Gastrocnemius medialis (tissue), 4 donors: ENCODE results near the gene CDC25C. TPM values are rescaled to one million over a fixed set of nuclear protein-coding genes. Genes with fewer than 3 reads are reported as not detected.
A peak's percentile ranks its signal among the peaks of the same experiment; 100 is the strongest.

ENCODE experiments used
- ATAC-seq, 2 donors: fragments of 150-250 bp; one replicate each; pipeline ENCODE4 v1.9.1; 2016
- DNase-seq, 2 donors: peaks; one replicate each; pipeline ENCODE4 v3.0.0-alpha.2; 2019
- H3K27ac ChIP-seq, 4 donors: fragments of 200-600 bp; sonication (generic); 1 replicate in 1 of 4; 2 replicates in 3 of 4; pipeline ENCODE4 v1.5.1; 2016 to 2018; ENCODE audit warnings: mild to moderate bottlenecking in 2 of 4, moderate library complexity in 1 of 4
- H3K27me3 ChIP-seq, 3 donors: fragments of 200-600 bp; sonication (generic) in 2 of 3; 1 replicate in 1 of 3; 2 replicates in 2 of 3; pipeline versions ENCODE4 v1.5.1 to v1.6.0; 2016 to 2019; ENCODE audit warnings: mild to moderate bottlenecking in 1 of 3, moderate library complexity in 1 of 3
- H3K36me3 ChIP-seq, 2 donors: fragments of 200-600 bp; sonication (generic) in 1 of 2; one replicate each; pipeline ENCODE4 v1.5.1; 2017 to 2018
- H3K4me1 ChIP-seq, 2 donors: fragments of 200-600 bp; sonication (generic) in 1 of 2; one replicate each; pipeline ENCODE4 v1.5.1; 2016 to 2017; ENCODE audit warnings: mild to moderate bottlenecking in 2 of 2
- H3K4me3 ChIP-seq, 4 donors: fragments of 200-600 bp; sonication (generic) in 3 of 4; 1 replicate in 1 of 4; 2 replicates in 3 of 4; pipeline ENCODE4 v1.5.1; 2016 to 2019; ENCODE audit warnings: mild to moderate bottlenecking in 2 of 4
- H3K9me3 ChIP-seq, 3 donors: fragments of 200-600 bp; sonication (generic) in 2 of 3; 1 replicate in 1 of 3; 2 replicates in 2 of 3; pipeline ENCODE4 v1.5.1; 2016 to 2019
- POLR2A ChIP-seq, 2 donors: fragments of 450-650 bp; IDR thresholded peaks; one replicate each; pipeline ENCODE4 v1.6.1; 2017; ENCODE audit warnings: antibody characterized with exemption in 2 of 2, mild to moderate bottlenecking in 2 of 2, moderate library complexity in 2 of 2
- in situ Hi-C, 4 donors: fragments of 200-750 bp; cut with MboI; loops; one replicate each; pipeline versions ENCODE4 v1.15.0 to v1.8.0; 2017; ENCODE audit warnings: low sequenced_read_pairs in 4 of 4
- intact Hi-C: fragments of 100-400 bp; cut with DNase I; formaldehyde crosslinking; loops from one replicate; pipeline ENCODE4 v1.15.1; 2023; ENCODE audit warnings: low total_unique reads
- total RNA-seq, 4 donors: library from RNA; depleted of rRNA; stranded (reverse); fragments of >200 nt; gene quantifications; one replicate each; pipeline versions ENCODE4 v1.1.0 to v1.2.3, GENCODE V29; 2016
- TF ChIP-seq, protein P1 (sequence below), 5 experiments: fragments of 450-650 bp in 3 of 5; fragments of 200-600 bp in 2 of 5; sonication (generic) in 2 of 5; IDR thresholded peaks in 4 of 5; conservative IDR thresholded peaks in 1 of 5; 1 replicate in 4 of 5; 2 replicates in 1 of 5; pipeline ENCODE4 v1.5.1; 2016 to 2019; ENCODE audit warnings: antibody characterized with exemption in 5 of 5, mild to moderate bottlenecking in 3 of 5, moderate library complexity in 3 of 5

CDC25C gene
- total RNA-seq, 4 donors from 2014 or later: not detected

- ATAC-seq (no peak), DNase-seq (no peak)
- intact Hi-C loops: no loop called here
Observed at GRCh38 chr5:138364576-138364975, 33.0 kb upstream of the CDC25C start.

GRCh38 chr5:138360941-138361452 is 29.4 kb upstream of the CDC25C start:
- Histone ChIP-seq H3K27me3 (no peaks in the 10 kb centered on the region), H3K9me3 (no peaks in the 10 kb centered on the region), H3K4me3 (no peak overlapping the region), H3K4me1 (peaks cover 29 to 40% of the 10 kb centered on the region in 2 donors), H3K36me3 (no peaks in the 10 kb centered on the region), H3K27ac (peak overlapping the region in 3 of 4 donors; percentile 12 to 36 (median 27))
- no peak for TF ChIP-seq POLR2A (IDR thresholded peaks at IDR 0.05)
- TF ChIP-seq, protein P1, sequence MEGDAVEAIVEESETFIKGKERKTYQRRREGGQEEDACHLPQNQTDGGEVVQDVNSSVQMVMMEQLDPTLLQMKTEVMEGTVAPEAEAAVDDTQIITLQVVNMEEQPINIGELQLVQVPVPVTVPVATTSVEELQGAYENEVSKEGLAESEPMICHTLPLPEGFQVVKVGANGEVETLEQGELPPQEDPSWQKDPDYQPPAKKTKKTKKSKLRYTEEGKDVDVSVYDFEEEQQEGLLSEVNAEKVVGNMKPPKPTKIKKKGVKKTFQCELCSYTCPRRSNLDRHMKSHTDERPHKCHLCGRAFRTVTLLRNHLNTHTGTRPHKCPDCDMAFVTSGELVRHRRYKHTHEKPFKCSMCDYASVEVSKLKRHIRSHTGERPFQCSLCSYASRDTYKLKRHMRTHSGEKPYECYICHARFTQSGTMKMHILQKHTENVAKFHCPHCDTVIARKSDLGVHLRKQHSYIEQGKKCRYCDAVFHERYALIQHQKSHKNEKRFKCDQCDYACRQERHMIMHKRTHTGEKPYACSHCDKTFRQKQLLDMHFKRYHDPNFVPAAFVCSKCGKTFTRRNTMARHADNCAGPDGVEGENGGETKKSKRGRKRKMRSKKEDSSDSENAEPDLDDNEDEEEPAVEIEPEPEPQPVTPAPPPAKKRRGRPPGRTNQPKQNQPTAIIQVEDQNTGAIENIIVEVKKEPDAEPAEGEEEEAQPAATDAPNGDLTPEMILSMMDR (IDR thresholded peaks at IDR 0.05 in 4 of 5, conservative IDR thresholded peaks at IDR 0.05 in 1 of 5): no peak
- ATAC-seq (no peak), DNase-seq (no peak)
- in situ Hi-C loops (no loop called here), intact Hi-C loops (no loop called here)

More at GRCh38 chr5:138364576-138364975, 33.0 kb upstream of the CDC25C start:
- Histone ChIP-seq H3K27me3 (no peaks in the 10 kb centered on the region), H3K4me3 (no peak overlapping the region), H3K4me1 (peaks cover 54 to 58% of the 10 kb centered on the region in 2 donors), H3K27ac (no peak overlapping the region), H3K9me3 (no peaks in the 10 kb centered on the region), H3K36me3 (no peaks in the 10 kb centered on the region)
- TF ChIP-seq, protein P1 (IDR thresholded peaks at IDR 0.05 in 4 of 5, conservative IDR thresholded peaks at IDR 0.05 in 1 of 5): no peak
- no peak for TF ChIP-seq POLR2A (IDR thresholded peaks at IDR 0.05)
- in situ Hi-C loops: no loop called here

GRCh38 chr5:138359621-138360020 is 28.0 kb upstream of the CDC25C start:
- Histone ChIP-seq H3K36me3 (no peaks in the 10 kb centered on the region), H3K27ac (peak overlapping the region; percentile 19 to 55 (median 49)), H3K4me1 (peaks cover 38 to 39% of the 10 kb centered on the region in 2 donors), H3K9me3 (no peaks in the 10 kb centered on the region), H3K27me3 (no peaks in the 10 kb centered on the region), H3K4me3 (no peak overlapping the region)
- no peak for TF ChIP-seq POLR2A (IDR thresholded peaks at IDR 0.05)
- TF ChIP-seq, protein P1 (IDR thresholded peaks at IDR 0.05 in 4 of 5, conservative IDR thresholded peaks at IDR 0.05 in 1 of 5): no peak
- in situ Hi-C loops (no loop called here), intact Hi-C loops (no loop called here)
- DNase-seq (no peak), ATAC-seq (no peak)

DNA sequence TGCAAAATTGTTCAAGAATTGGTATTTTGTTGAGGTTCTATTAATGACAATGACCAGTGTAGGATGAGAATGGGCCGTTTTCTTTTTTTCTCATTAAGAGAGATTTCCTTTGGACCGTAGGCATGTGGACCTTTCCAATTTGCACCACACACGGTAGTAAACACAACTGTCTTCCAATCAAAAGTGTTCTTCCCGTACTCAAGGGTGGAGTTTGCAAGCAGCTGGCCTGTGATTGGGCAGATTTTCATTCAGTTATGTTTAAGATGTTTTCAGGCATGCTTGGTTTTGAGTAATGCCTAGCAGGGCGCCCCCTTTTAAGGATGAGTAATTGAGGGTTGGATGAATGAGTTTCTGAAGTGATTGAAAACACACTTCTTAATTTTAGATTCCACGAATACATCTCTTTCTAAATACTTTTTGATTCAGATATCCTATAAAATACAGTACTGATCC is 23.3 kb upstream of the CDC25C start:
- in situ Hi-C loops: no loop called here

More for the DNA sequence above, 23.3 kb upstream of the CDC25C start:
- ATAC-seq (no peak), DNase-seq (no peak)
- Histone ChIP-seq H3K36me3 (no peaks in the 10 kb centered on the region), H3K27ac (peak overlapping the region; percentile 89 to 98 (median 95)), H3K4me3 (peak overlapping the region; percentile 23 to 98 (median 80)), H3K4me1 (peaks cover 36 to 39% of the 10 kb centered on the region in 2 donors), H3K27me3 (no peaks in the 10 kb centered on the region), H3K9me3 (no peaks in the 10 kb centered on the region)
- no peak for TF ChIP-seq POLR2A (IDR thresholded peaks at IDR 0.05)
- TF ChIP-seq, protein P1 (IDR thresholded peaks at IDR 0.05 in 4 of 5, conservative IDR thresholded peaks at IDR 0.05 in 1 of 5): no peak
- intact Hi-C loops: loop anchor here (5.0 kb wide), 3 partner anchors 37 to 133 kb away; no protein-coding TSS in a partner anchor
